ENCODE data around the gene DCPS.
A peak's percentile ranks its signal among the peaks of the same experiment; 100 is the strongest.
"Not testable (repeated sequence)": the region's sequence is repeated elsewhere in the genome, so short reads cannot be mapped to it uniquely, and the experiment has no call there.

The DCPS gene

GRCh38 chr11:126303623-126304456 is at the start of gene DCPS:
TSS of gene DCPS (plus strand) at chr11:126304060. CDS start at chr11:126304081, 21 bp downstream.
- DNase-seq (ENCODE audit: low read depth), result no peak

GRCh38 chr11:126254819-126255218 is 49.0 kb upstream of the DCPS start:
- DNase-seq (ENCODE audit: low read depth), result no peak

GRCh38 chr11:126255507-126255906 is 48.4 kb upstream of the DCPS start:
- DNase-seq (ENCODE audit: low read depth), result not testable (repeated sequence)

- DNase-seq (ENCODE audit: low read depth), result no peak
Measured at GRCh38 chr11:126256216-126256615, 47.6 kb upstream of the DCPS start.

GRCh38 chr11:126257144-126257543 is 46.7 kb upstream of the DCPS start:
- no peak for DNase-seq (ENCODE audit: low read depth)

GRCh38 chr11:126257764-126258163 is 46.1 kb upstream of the DCPS start:
- DNase-seq (ENCODE audit: low read depth), result no peak

- no peak for DNase-seq (ENCODE audit: low read depth)
Measured at GRCh38 chr11:126262216-126262615, 41.6 kb upstream of the DCPS start.

- DNase-seq (ENCODE audit: low read depth), result no peak
Measured at GRCh38 chr11:126263489-126263888, 40.4 kb upstream of the DCPS start.

- no peak for DNase-seq (ENCODE audit: low read depth)
Measured at GRCh38 chr11:126265811-126266210, 38.0 kb upstream of the DCPS start.

- DNase-seq (ENCODE audit: low read depth), result no peak
Measured at GRCh38 chr11:126267650-126268049, 36.2 kb upstream of the DCPS start.

GRCh38 chr11:126268361-126268707 is 35.5 kb upstream of the DCPS start:
- no peak for DNase-seq (ENCODE audit: low read depth)

GRCh38 chr11:126268708-126269579 is 34.9 kb upstream of the DCPS start, which contains the start of the genes FOXRED1 and SRPRA:
TSS of gene FOXRED1 (plus strand) at chr11:126269154. CDS start at chr11:126269207, 53 bp downstream.
TSS of gene SRPRA (minus strand) at chr11:126268895. CDS start at chr11:126268804, 91 bp downstream.
- peak; percentile 57 for DNase-seq (ENCODE audit: low read depth)

- DNase-seq (ENCODE audit: low read depth), result no peak
Measured at GRCh38 chr11:126277322-126277721, 26.5 kb upstream of the DCPS start.

GRCh38 chr11:126277780-126278179 is 26.1 kb upstream of the DCPS start:
- DNase-seq (ENCODE audit: low read depth), result no peak

- no peak for DNase-seq (ENCODE audit: low read depth)
Measured at GRCh38 chr11:126279191-126279590, 24.7 kb upstream of the DCPS start.

GRCh38 chr11:126280595-126280994 is 23.3 kb upstream of the DCPS start:
- DNase-seq (ENCODE audit: low read depth), result no peak

- no peak for DNase-seq (ENCODE audit: low read depth)
Measured at GRCh38 chr11:126281245-126281644, 22.6 kb upstream of the DCPS start.

- no peak for DNase-seq (ENCODE audit: low read depth)
Measured at GRCh38 chr11:126281666-126282175, 22.1 kb upstream of the DCPS start.

- DNase-seq (ENCODE audit: low read depth), result no peak
Measured at GRCh38 chr11:126282361-126282735, 21.5 kb upstream of the DCPS start.

- DNase-seq (ENCODE audit: low read depth), result no peak
Measured at GRCh38 chr11:126282736-126283591, 20.9 kb upstream of the DCPS start, which contains the start of gene TIRAP. TSS of gene TIRAP (plus strand) at chr11:126283093. CDS start at chr11:126290895, 7,802 bp downstream.

- DNase-seq (ENCODE audit: low read depth), result peak; percentile 38
Measured at GRCh38 chr11:126284829-126285228, 19.0 kb upstream of the DCPS start.

GRCh38 chr11:126288237-126288636 is 15.6 kb upstream of the DCPS start:
- no peak for DNase-seq (ENCODE audit: low read depth)

All from HS-27A (cell line).